H1 (cell line): ENCODE data around the gene AGPAT3. TPM values are rescaled to one million over a fixed set of nuclear protein-coding genes. Genes with fewer than 3 reads are reported as not detected.
A peak's percentile ranks its signal among the peaks of the same experiment; 100 is the strongest.

Source experiments
- CTCF ChIA-PET: fragments of 300-600 bp; sonication (Branson Sonifier 250); formaldehyde crosslinking; loops from one replicate; lab custom pipeline; 2021; ENCODE audit not compliant: partially characterized antibody; lab: Charles Lee
- POLR2A ChIA-PET: fragments of 300-600 bp; sonication (Branson Sonifier 250); formaldehyde crosslinking; loops from one replicate; lab custom pipeline; 2021; ENCODE audit warnings: inconsistent platforms; ENCODE audit not compliant: partially characterized antibody; lab: Charles Lee
- DNase-seq, 2 experiments: peaks; one replicate each; pipeline versions ENCODE4 v3.0.0 to v3.0.0-alpha.2; 2010 to 2022; ENCODE audit warnings: low spot score in 2 of 2, low read depth in 1 of 2, mixed read lengths in 1 of 2
- FAIRE-seq: peaks from 2 replicates; lab custom pipeline; 2011; peaks lifted over from hg19 to GRCh38; lab: Jason Lieb, UNC
- H2AFZ ChIP-seq: 2 replicates; pipeline ENCODE4 v1.8.1; 2012; ENCODE audit warnings: low read length, inconsistent platforms
- H2AK5ac ChIP-seq: 2 replicates; pipeline ENCODE4 v1.6.1; 2013; ENCODE audit warnings: low read depth, low read length
- H2BK120ac ChIP-seq: replicated peaks from 2 replicates; pipeline ENCODE3; 2013; ENCODE audit warnings: low read depth, low read length, inconsistent platforms
- H2BK12ac ChIP-seq: 2 replicates; pipeline ENCODE4 v1.6.1; 2013; ENCODE audit warnings: low read depth, low read length
- H2BK15ac ChIP-seq: 2 replicates; pipeline ENCODE4 v1.6.1; 2013; ENCODE audit warnings: low read length
- H2BK20ac ChIP-seq: 2 replicates; pipeline ENCODE4 v1.6.1; 2013; ENCODE audit warnings: low read length
- H2BK5ac ChIP-seq: 2 replicates; pipeline ENCODE4 v1.6.1; 2013; ENCODE audit warnings: low read depth, low read length
- H3K14ac ChIP-seq: 2 replicates; pipeline ENCODE4 v1.6.1; 2013; ENCODE audit warnings: inconsistent platforms; ENCODE audit not compliant: insufficient read length
- H3K18ac ChIP-seq: 2 replicates; pipeline ENCODE4 v1.6.1; 2013; ENCODE audit warnings: low read length; ENCODE audit errors: extremely low read depth
- H3K23ac ChIP-seq: 2 replicates; pipeline ENCODE4 v1.6.1; 2013; ENCODE audit warnings: inconsistent platforms; ENCODE audit not compliant: insufficient read length
- H3K23me2 ChIP-seq: 2 replicates; pipeline ENCODE4 v1.6.1; 2013; ENCODE audit warnings: low read depth, low read length
- H3K27ac ChIP-seq: 2 replicates; pipeline ENCODE4 v1.6.1; 2011; ENCODE audit warnings: low read depth, low read length, inconsistent platforms
- H3K27me3 ChIP-seq, 4 experiments: replicated peaks in 1 of 4; 1 replicate in 1 of 4; 2 replicates in 3 of 4; pipeline versions ENCODE4 v1.6.1 to v1.8.1; 2011 to 2013; ENCODE audit warnings: low read length in 3 of 4, mild to moderate bottlenecking in 3 of 4, inconsistent platforms in 2 of 4, mixed read lengths in 2 of 4, moderate library complexity in 1 of 4; ENCODE audit not compliant: control insufficient read depth in 3 of 4, insufficient read depth in 3 of 4; ENCODE audit errors: extremely low read depth in 1 of 4
- H3K36me3 ChIP-seq, 4 experiments: 2 replicates each; pipeline versions ENCODE4 v1.6.1 to v1.8.1; 2011 to 2013; ENCODE audit warnings: mild to moderate bottlenecking in 4 of 4, low read length in 3 of 4, moderate library complexity in 2 of 4, control low read depth in 1 of 4, inconsistent platforms in 1 of 4; ENCODE audit not compliant: insufficient read depth in 4 of 4, control insufficient read depth in 2 of 4
- H3K4ac ChIP-seq: replicated peaks from 2 replicates; pipeline ENCODE3; 2013; ENCODE audit warnings: low read length, low read depth, mixed read lengths, inconsistent platforms; ENCODE audit not compliant: insufficient read length
- H3K4me1 ChIP-seq, 4 experiments: replicated peaks in 1 of 4; 1 replicate in 1 of 4; 2 replicates in 3 of 4; pipeline versions ENCODE4 v1.6.1 to v1.8.1; 2011 to 2013; ENCODE audit warnings: low read length in 3 of 4, inconsistent platforms in 2 of 4, mixed read lengths in 1 of 4; ENCODE audit not compliant: insufficient read depth in 4 of 4, control insufficient read depth in 3 of 4
- H3K4me2 ChIP-seq, 2 experiments: 2 replicates each; pipeline versions ENCODE4 v1.6.1 to v1.8.1; 2011 to 2013; ENCODE audit warnings: low read depth in 2 of 2, low read length in 2 of 2, control low read depth in 1 of 2, inconsistent platforms in 1 of 2, mild to moderate bottlenecking in 1 of 2; ENCODE audit not compliant: insufficient read depth in 1 of 2
- H3K4me3 ChIP-seq, 4 experiments: fragments of 200-600, 300-600 bp in 1 of 4; sonication (generic), shearing (Covaris generic), sonication (Bioruptor Twin) in 1 of 4; 2 replicates each; pipeline versions ENCODE4 v1.5.1 to v1.8.1; 2011 to 2016; ENCODE audit warnings: low read length in 4 of 4, low read depth in 3 of 4, control low read depth in 2 of 4, inconsistent platforms in 2 of 4, mild to moderate bottlenecking in 2 of 4, mixed read lengths in 1 of 4, moderate library complexity in 1 of 4; ENCODE audit not compliant: insufficient read depth in 2 of 4; ENCODE audit errors: extremely low read depth in 1 of 4
- H3K56ac ChIP-seq: replicated peaks from 2 replicates; pipeline ENCODE3; 2013; ENCODE audit warnings: low read depth, mild to moderate bottlenecking, mixed read lengths, low read length, inconsistent platforms; ENCODE audit not compliant: insufficient read length
- H3K79me1 ChIP-seq: 2 replicates; pipeline ENCODE4 v1.6.1; 2013; ENCODE audit warnings: low read depth, low read length, control low read depth
- H3K79me2 ChIP-seq, 2 experiments: 2 replicates each; pipeline versions ENCODE4 v1.6.1 to v1.8.1; 2012 to 2013; ENCODE audit warnings: low read length in 2 of 2, mild to moderate bottlenecking in 2 of 2, inconsistent platforms in 1 of 2; ENCODE audit not compliant: insufficient read depth in 2 of 2, control insufficient read depth in 1 of 2
- H3K9ac ChIP-seq, 4 experiments: replicated peaks in 1 of 4; 1 replicate in 1 of 4; 2 replicates in 3 of 4; pipeline versions ENCODE4 v1.6.1 to v1.8.1; 2011 to 2013; ENCODE audit warnings: low read depth in 3 of 4, low read length in 3 of 4, control low read depth in 2 of 4, mild to moderate bottlenecking in 2 of 4, moderate library complexity in 2 of 4, inconsistent platforms in 1 of 4; ENCODE audit errors: extremely low read depth in 1 of 4
- H3K9me3 ChIP-seq, 2 experiments: 2 replicates each; pipeline versions ENCODE4 v1.6.1 to v1.8.1; 2012 to 2013; ENCODE audit warnings: mild to moderate bottlenecking in 2 of 2, moderate library complexity in 2 of 2, control low read depth in 1 of 2, inconsistent platforms in 1 of 2, low read depth in 1 of 2, low read length in 1 of 2, mixed read lengths in 1 of 2; ENCODE audit not compliant: insufficient read depth in 2 of 2
- H4K20me1 ChIP-seq, 2 experiments: replicated peaks in 1 of 2; 2 replicates each; pipeline versions ENCODE3 to v1.8.1; 2011 to 2013; ENCODE audit warnings: inconsistent platforms in 2 of 2, low read length in 2 of 2, mild to moderate bottlenecking in 1 of 2; ENCODE audit not compliant: insufficient read depth in 2 of 2, control insufficient read depth in 1 of 2
- H4K5ac ChIP-seq: 2 replicates; pipeline ENCODE4 v1.6.1; 2013; ENCODE audit warnings: low read length, low read depth, mixed read lengths, inconsistent platforms; ENCODE audit not compliant: insufficient read length
- H4K8ac ChIP-seq: 2 replicates; pipeline ENCODE4 v1.8.0; 2013; ENCODE audit warnings: mild to moderate bottlenecking, moderate library complexity, low read length, inconsistent platforms; ENCODE audit not compliant: insufficient read depth; ENCODE audit errors: extremely low read depth
- H4K91ac ChIP-seq: replicated peaks from 2 replicates; pipeline ENCODE3; 2013; ENCODE audit warnings: low read length, mixed read lengths, inconsistent platforms; ENCODE audit not compliant: insufficient read length
- POLR2A ChIP-seq, 2 experiments: IDR thresholded peaks; 1 replicate in 1 of 2; 2 replicates in 1 of 2; pipeline ENCODE4 v1.6.1; 2011; ENCODE audit warnings: low read depth in 2 of 2, low read length in 2 of 2, mild to moderate bottlenecking in 2 of 2; ENCODE audit errors: control extremely low read depth in 1 of 2
- SP2 ChIP-seq: IDR thresholded peaks from 2 replicates; pipeline ENCODE4 v1.6.1; 2012; ENCODE audit warnings: mild to moderate bottlenecking, low read length, inconsistent platforms
- WGBS, 2 experiments: shearing (Covaris generic) in 1 of 2; methylation state at CpG; one replicate each; pipeline versions ENCODE4 v1.1.6 to v1.1.7; 2013 to 2015; ENCODE audit warnings: low lambda C conversion rate in 2 of 2, mixed read lengths in 2 of 2, inconsistent platforms in 1 of 2, low coverage in 1 of 2, missing lambda C conversion rate in 1 of 2; ENCODE audit not compliant: insufficient replicate concordance in 2 of 2, insufficient coverage in 1 of 2, insufficient read length in 1 of 2; ENCODE audit errors: extremely low coverage in 1 of 2, missing lambda C conversion rate in 1 of 2; 5-methylcytosine and 5-hydroxymethylcytosine counted together
- polyA plus RNA-seq, 7 experiments: library from polyadenylated mRNA; depleted of rRNA in 3 of 7; stranded (reverse) in 5 of 7; unstranded in 2 of 7; fragments of >200 nt in 5 of 7; fragments of 200-250 nt in 2 of 7; gene quantifications; 1 replicate in 5 of 7; 2 replicates in 1 of 7; 4 replicates in 1 of 7; pipeline versions ENCODE4 v1.2.1 to v1.2.3, GENCODE V29; 2011 to 2013; ENCODE audit warnings: missing spikeins in 2 of 7, mixed read lengths in 2 of 7
- total RNA-seq: library from RNA; stranded (reverse); fragmentation: NEBNext Ultra II Directional; extraction: Animal tissue kit (Norgen Biotek cat#: 25700); gene quantifications from 2 replicates; pipeline ENCODE4 v1.2.1, GENCODE V29; 2021

The AGPAT3 gene
- total and polyA plus RNA-seq, 2 of the 8 experiments (the other 6 are each of a cell fraction or from before 2014, with no cell fraction given), result 5.8 to 7.3 TPM

GRCh38 chr21:43927591-43928221 lies 62.7 kb downstream of the AGPAT3 start:
- Histone ChIP-seq H3K79me2 (no peaks in the 10 kb centered on the region), H3K4ac (peak overlapping the region; percentile 54), H3K79me1 (no peaks in the 10 kb centered on the region; the same call in 1 of the 2 replicates), H3K14ac (no peak overlapping the region), H2BK12ac (no peak overlapping the region), H3K4me3 (no peak overlapping the region), H3K27ac (no peak overlapping the region), H2AFZ (no peak overlapping the region), H3K27me3 (no peaks in the 10 kb centered on the region), H2BK120ac (no peak overlapping the region), H3K36me3 (no peaks in the 10 kb centered on the region; a peak in 1 of 8 replicates), H3K4me1 (peaks cover 0 to 10% (median 1%) of the 10 kb centered on the region in 4 experiments; a peak in 5 of 7 replicates), H2AK5ac (no peak overlapping the region), H3K18ac (no peak overlapping the region), H2BK5ac (no peak overlapping the region; the same call in 1 of the 2 replicates), H2BK15ac (0 out of 2 replicates have a peak overlapping the region, but pooled peaks have one; percentile 72), H3K56ac (no peak overlapping the region), H3K9me3 (no peaks in the 10 kb centered on the region), H3K4me2 (no peak overlapping the region), H2BK20ac (no peak overlapping the region), H4K5ac (no peak overlapping the region), H4K8ac (no peak overlapping the region), H4K91ac (no peak overlapping the region), H4K20me1 (no peaks in the 10 kb centered on the region), H3K9ac (no peak overlapping the region), H3K23ac (no peak overlapping the region), H3K23me2 (no peaks in the 10 kb centered on the region)
- FAIRE-seq (no peak), DNase-seq (no peak)
- 95% methylated on average over 17 of the region's 17 CpGs; no CpG with 5 or more reads in 1 of the 2 experiments for WGBS, 2 experiments
- ChIA-PET CTCF (interaction anchor here (0.6 to 13.7 kb wide), 3 partner anchors 10 to 116 kb away, joined by 3 to 188 read pairs (median 3); no protein-coding TSS in a partner anchor), POLR2A (no interaction called here)
- TF ChIP-seq SP2, result no peak
- no peak for TF ChIP-seq POLR2A (IDR thresholded peaks at IDR 0.05; ENCODE audit: control extremely low read depth in 1 of 2, low read depth in 2 of 2, low read length in 2 of 2)
